SIG-M5 (cell line): ENCODE data around the gene SFRP5.

Experiments
- DNase-seq: peaks from one replicate; lab custom pipeline; 2025; lab: John Stamatoyannopoulos, UW

SFRP5 gene

GRCh38 chr10:97771913-97772823 is at the start of gene SFRP5:
TSS of gene SFRP5 (minus strand) at chr10:97771999. CDS start at chr10:97771833, 166 bp downstream.
- DNase-seq: no peak

GRCh38 chr10:97820096-97820704 is 48.4 kb upstream of the SFRP5 start:
- no peak for DNase-seq

- no peak for DNase-seq
These were observed 46.8 kb upstream of the SFRP5 start for GRCh38 chr10:97818572-97818971.

- no peak for DNase-seq
These were observed 44.8 kb upstream of the SFRP5 start for GRCh38 chr10:97816609-97817008.

- DNase-seq: no peak
These were observed 43.2 kb upstream of the SFRP5 start for GRCh38 chr10:97814996-97815395.

GRCh38 chr10:97813311-97813710 is 41.5 kb upstream of the SFRP5 start:
- no peak for DNase-seq

GRCh38 chr10:97812696-97813095 is 40.9 kb upstream of the SFRP5 start:
- no peak for DNase-seq

GRCh38 chr10:97811958-97812357 is 40.2 kb upstream of the SFRP5 start:
- no peak for DNase-seq

GRCh38 chr10:97810446-97810845 is 38.6 kb upstream of the SFRP5 start:
- DNase-seq: no peak

- no peak for DNase-seq
These were observed 34.1 kb upstream of the SFRP5 start for GRCh38 chr10:97805949-97806348.

- no peak for DNase-seq
These were observed 33.5 kb upstream of the SFRP5 start for GRCh38 chr10:97805096-97805884.

- no peak for DNase-seq
These were observed 29.6 kb upstream of the SFRP5 start for GRCh38 chr10:97801422-97801821.

GRCh38 chr10:97800474-97800873 is 28.7 kb upstream of the SFRP5 start:
- no peak for DNase-seq

GRCh38 chr10:97798958-97799610 is 27.3 kb upstream of the SFRP5 start:
- DNase-seq: no peak

GRCh38 chr10:97796651-97797050 is 24.9 kb upstream of the SFRP5 start:
- DNase-seq: no peak

GRCh38 chr10:97795886-97796285 is 24.1 kb upstream of the SFRP5 start:
- no peak for DNase-seq

GRCh38 chr10:97791824-97792721 is 20.3 kb upstream of the SFRP5 start:
- DNase-seq: no peak

GRCh38 chr10:97789770-97790397 is 18.1 kb upstream of the SFRP5 start:
- no peak for DNase-seq

- no peak for DNase-seq
These were observed 17.0 kb upstream of the SFRP5 start for GRCh38 chr10:97788552-97789442.

GRCh38 chr10:97785731-97786130 is 13.9 kb upstream of the SFRP5 start:
- DNase-seq: no peak
